Activated naive CD4-positive, alpha-beta T cell treated with Interleukin-2 at 50 U/mL for 16 hours (primary cell): Measurements from ENCODE around the gene CREB1.
A peak's percentile ranks its signal among the peaks of the same experiment; 100 is the strongest.
"Not testable (repeated sequence)": the region's sequence is repeated elsewhere in the genome, so short reads cannot be mapped to it uniquely, and the experiment has no call there.

Source experiments
- DNase-seq: peaks from one replicate; pipeline ENCODE4 v3.0.0-alpha.2; 2020

The CREB1 gene

DNA sequence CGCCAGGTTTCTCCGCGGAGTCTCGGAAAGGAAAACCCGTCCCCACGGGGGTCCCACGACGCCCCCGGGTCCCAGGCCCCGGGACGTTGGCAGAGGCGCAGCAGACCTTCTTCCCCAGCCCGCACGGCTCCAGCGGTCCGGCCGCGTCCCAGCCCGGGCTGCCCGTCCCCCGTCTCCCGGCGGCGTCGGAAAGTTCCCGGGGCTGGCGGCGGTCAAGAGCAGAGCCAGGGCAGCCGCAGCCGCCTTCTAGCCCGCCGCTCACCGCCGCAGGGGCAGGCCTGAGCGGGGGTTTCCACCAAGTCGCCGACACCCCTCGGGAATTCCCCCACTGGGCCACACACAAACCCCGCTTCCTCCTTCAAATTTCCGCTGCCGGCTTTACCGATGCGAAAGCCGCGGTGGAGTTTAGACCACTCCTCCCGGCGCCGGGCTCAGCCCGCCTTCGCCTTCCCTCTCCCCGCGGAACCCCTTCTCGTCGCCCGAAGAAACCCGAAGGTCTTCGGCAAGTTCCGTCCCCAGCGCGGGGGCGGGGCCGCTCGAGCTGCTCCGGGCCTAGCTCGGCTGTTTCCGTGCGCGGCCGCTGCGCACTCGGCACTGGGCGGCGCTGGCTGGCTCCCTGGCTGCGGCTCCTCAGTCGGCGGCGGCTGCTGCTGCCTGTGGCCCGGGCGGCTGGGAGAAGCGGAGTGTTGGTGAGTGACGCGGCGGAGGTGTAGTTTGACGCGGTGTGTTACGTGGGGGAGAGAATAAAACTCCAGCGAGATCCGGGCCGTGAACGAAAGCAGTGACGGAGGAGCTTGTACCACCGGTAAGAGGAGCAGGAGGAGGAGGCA, at the start of gene CREB1:
CREB1 (plus strand) TSS at position 633 of the 830 bp plus-strand sequence. CDS start 25,674 bp downstream, outside the sequence.
- DNase-seq: peak; percentile 100

GRCh38 chr2:207480521-207481040, 49.2 kb upstream of the CREB1 start:
- no peak for DNase-seq

DNA sequence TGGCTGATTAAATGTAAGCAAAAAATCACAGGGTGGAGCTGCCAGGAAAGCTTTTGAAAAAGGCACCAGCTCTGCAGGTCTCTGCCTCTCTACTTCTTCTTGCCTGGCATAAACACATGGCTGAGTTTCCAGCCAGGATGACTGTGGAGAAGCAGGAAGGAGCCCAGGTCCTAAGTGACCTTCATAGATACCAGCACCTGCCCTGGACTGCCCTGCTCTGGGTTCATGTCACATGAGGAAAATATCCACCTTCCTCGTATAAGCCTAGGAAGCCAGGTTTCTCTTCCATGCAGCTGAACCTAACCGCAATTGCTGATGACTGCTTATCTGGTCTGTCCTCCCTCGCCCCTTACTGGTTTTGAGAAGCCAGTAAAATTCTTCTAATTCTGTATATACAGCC, 47.8 kb upstream of the CREB1 start:
- DNase-seq: no peak

- DNase-seq: no peak
These were observed 47.1 kb upstream of the CREB1 start for GRCh38 chr2:207482630-207483029.

DNA sequence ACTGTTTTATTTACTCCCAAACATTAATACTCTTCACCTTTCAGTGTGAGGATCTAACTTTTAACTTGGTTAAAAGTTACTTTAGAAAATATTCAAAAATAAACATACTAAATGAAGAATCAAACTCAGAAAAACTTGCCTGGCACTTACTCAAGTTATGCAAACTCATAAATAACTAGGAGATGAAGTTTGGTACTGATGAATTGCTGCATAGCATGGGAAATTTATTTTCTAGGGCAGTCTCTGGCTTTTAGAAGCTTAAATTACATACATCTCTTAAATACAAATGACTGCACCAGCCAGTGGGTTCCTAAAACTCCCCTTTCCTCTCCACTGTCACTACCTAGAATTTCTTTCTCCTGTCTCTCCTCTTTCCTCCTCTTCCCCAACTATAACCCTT, 46.7 kb upstream of the CREB1 start:
- DNase-seq: no peak

DNA sequence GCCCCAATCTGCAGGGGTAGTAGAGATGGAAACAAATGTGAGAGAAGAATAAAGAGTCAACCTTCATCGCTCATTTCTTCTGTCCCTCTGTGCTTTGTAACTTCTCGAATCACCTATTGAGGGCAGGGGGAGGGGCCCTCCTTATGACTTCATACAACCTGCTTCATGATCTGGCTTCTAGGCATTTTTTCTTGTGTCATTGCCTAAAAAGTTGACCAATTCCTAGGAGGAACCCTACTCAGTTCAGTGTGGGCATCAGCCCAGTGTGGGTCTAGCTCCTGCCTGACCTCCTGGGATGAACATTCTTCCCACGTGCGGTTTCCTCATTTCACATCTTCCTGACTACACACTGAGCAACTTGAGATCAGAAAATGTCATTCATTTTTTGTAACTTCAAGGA, 46.3 kb upstream of the CREB1 start:
- DNase-seq: no peak

GRCh38 chr2:207484444-207485391, 45.0 kb upstream of the CREB1 start:
- no peak for DNase-seq

DNA sequence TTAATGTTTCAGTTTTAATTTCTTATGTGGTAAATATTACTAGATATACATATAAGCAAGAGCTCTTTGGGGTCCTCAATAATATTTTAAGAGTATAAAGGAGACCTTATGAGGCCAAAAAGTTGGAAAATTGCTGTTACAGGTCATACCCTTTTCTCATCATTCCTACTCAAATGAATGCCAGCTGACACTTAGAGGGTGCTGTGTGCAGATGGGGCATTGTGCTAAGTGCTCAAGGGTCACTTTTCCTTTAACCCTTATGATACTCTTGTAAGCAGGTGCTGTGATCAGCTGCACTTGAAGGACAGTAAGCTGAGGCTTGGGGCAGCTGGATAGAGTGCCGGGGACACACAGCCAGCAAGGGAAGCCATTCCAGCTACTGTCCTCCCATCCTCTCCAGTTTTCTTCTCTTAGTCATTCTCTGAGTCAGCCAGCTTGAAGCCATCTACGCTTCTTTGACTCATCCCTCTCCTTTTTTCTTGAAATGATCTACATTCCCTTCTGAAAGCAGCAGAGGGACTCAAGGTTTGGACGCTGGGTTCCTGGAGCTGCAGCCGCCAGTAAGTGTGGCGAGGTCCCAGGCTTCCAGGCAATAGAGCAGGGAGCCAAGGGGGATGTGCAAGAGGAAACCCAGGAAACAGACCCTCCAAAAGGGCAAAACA, 42.0 kb upstream of the CREB1 start:
- no peak for DNase-seq

DNA sequence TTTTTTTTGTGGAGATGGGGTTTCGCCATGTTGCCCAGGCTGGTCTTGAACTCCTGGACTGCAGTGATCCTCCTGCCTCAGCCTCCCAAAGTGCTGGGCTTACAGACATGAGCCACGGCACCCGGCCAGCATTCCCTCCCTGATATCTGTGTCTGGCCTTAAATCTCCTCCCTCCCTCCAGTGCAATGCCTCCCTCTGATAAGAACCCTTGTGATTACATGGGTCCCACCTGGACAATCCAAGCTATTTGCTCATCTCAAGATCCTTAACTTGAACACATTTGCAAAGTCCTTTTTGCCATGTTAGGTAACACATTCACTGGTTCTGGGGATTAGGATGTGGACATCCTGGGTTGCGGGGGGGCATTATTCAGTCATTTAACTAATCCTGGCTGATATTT, 40.5 kb upstream of the CREB1 start:
- no peak for DNase-seq

- no peak for DNase-seq
These were observed 39.3 kb upstream of the CREB1 start for GRCh38 chr2:207490441-207490840.

GRCh38 chr2:207491086-207491485, 38.7 kb upstream of the CREB1 start:
- DNase-seq: no peak

DNA sequence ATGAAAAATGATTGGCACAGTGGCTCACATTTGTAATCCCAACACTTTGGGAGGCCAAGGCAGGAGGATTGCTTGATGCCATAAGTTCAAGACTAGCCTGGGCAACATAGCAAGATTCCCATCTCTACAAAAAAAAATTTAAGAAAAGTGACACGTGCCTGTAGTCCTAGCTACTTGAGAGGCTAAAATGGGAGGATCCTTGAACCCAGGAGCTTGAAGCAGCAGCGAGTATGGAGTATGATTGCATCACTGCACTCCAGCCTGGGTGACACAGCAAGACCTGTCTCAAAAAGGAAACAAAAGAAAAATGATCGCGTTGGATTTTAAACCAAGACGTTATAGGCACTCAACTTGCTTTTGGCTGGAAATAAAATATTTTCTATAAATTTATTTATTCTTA, 37.8 kb upstream of the CREB1 start:
- DNase-seq: no peak

DNA sequence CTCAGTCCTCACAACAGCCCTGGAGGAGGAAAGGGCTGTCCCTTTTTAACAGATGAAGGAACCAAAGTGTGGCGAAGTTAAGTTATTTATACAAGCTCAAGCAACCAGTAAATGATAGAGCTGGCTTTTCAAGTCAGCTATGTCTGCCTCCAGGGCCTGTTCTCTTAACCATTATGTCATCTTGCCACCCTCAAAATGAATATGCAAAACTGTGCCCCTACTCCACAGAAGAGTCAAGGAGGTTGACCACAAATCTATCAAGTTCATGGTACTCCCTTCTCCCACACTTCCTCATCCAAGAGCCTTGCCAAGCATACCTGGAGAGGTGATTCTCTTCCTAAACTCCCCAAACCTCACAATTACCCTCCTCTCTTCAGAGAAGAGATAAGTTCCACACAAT, 37.3 kb upstream of the CREB1 start:
- DNase-seq: no peak

- no peak for DNase-seq
These were observed 35.6 kb upstream of the CREB1 start for GRCh38 chr2:207494137-207494536.

- DNase-seq: not testable (repeated sequence)
These were observed 32.8 kb upstream of the CREB1 start for GRCh38 chr2:207496936-207497335.

DNA sequence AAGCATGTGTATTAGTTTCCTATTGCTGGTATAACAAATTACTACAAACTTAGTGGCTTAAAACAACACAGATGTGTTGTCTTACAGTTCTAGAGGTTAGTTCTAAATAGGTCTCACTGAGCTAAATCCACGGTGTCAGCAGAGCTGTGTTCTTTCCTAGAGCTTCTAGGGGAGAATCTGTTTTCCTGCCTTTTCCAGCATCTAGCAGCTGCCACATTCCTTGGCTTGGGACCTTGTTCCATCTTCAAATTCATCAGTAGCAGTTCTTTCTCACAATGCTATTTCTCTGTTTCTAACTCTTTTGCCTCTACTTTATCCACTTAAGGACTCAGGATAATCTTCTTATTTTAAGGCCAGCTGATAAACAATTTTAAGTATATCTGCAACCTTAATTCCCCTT, 32.2 kb upstream of the CREB1 start:
- DNase-seq: no peak

DNA sequence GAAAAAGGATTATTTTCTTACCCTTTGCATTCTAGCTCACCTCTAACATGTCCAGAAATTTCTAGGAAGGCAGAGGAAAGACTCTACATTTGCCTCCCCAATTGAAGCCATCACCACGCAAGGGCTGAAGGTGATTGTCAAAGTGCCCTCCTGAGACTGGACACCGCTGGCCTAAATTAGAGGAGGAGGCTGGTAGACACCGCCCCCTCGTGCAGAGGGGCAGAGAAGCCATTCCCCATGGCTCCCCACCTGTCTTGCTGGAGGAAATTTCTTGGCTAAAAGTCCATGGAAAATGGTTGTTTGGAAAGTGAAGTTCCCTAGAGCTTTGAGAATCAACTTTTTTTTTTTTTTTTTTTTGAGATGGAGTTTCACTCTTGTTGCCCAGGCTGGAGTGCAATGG, 31.3 kb upstream of the CREB1 start:
- DNase-seq: no peak

GRCh38 chr2:207499114-207499513, 30.6 kb upstream of the CREB1 start:
- no peak for DNase-seq

DNA sequence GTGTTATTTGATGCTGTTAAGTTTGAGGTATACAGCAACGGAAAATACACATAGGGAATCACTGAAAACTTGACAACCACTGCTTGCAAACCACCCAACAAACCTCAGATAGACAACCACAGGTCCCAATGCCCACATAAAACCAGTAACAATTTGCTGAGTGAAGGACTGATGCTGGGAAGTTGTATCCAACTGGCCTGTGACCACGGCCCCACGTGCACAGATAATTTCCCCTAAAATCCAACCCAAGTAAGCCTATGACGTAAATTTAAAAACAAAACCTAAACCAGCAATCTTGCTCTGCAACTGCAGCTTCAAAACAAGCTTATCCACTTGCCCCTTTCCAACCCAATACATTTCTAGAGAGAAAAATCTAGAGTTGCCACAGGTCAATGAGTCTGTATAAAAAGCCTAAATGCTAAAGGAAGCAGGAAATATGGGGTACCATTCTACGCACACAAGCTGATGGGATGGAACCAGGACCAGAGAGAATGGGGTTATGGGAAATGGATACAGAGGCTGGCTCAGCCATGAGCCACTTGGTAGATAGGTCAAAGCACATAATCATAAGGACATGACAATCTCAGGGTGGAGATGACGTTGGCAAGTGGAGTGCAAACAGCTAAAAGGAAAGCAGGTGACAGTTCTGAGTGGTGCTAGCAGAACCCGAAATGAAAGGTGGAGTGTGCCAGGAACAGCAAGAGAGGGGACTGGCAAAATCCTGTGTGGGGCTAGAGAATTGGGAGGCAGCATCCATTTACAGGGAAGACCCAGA, 27.8 kb upstream of the CREB1 start:
- DNase-seq: no peak

GRCh38 chr2:207502577-207503198, 27.1 kb upstream of the CREB1 start:
- DNase-seq: no peak

GRCh38 chr2:207503234-207503633, 26.5 kb upstream of the CREB1 start:
- DNase-seq: no peak
